ENCODE measurements around the gene CYREN.

The CYREN gene

GRCh38 chr7:135151132-135151531 is 19.4 kb downstream of the CYREN start:
- Histone ChIP-seq H3K36me3 (replicated peaks; ENCODE audit: low read depth, low read length) (peaks cover 2% of the 10 kb centered on the region), H3K9ac (ENCODE audit: low read length) (no peak overlapping the region), H3K4me2 (ENCODE audit: low read length) (no peak overlapping the region), H2AFZ (ENCODE audit: low read depth, low read length) (no peak overlapping the region), H4K20me1 (ENCODE audit: insufficient read depth, low read length) (no peaks in the 10 kb centered on the region), H3K27me3 (ENCODE audit: low read depth, low read length) (no peaks in the 10 kb centered on the region), H3K79me2 (ENCODE audit: low read length) (no peaks in the 10 kb centered on the region), H3K4me3 (ENCODE audit: low read length) (no peak overlapping the region), H3K27ac (ENCODE audit: low read length) (no peak overlapping the region), H3K9me3 (ENCODE audit: insufficient read depth, low read length) (peaks cover 13% of the 10 kb centered on the region; the same call in 1 of the 2 replicates), H3K4me1 (ENCODE audit: low read length) (peaks cover 52% of the 10 kb centered on the region)
- TF ChIP-seq EZH2phosphoT487 (IDR thresholded peaks at IDR 0.05; ENCODE audit: low read depth) (no peak), CTCF (IDR thresholded peaks at IDR 0.05; ENCODE audit: low read depth, low read length) (no peak)

GRCh38 chr7:135150072-135150782 is 20.3 kb downstream of the CYREN start:
- H3K4me2 ChIP-seq (ENCODE audit: low read length) = no peak overlapping the region

GRCh38 chr7:135147899-135148721 is 22.4 kb downstream of the CYREN start, which contains the start of gene TMEM140:
Gene TMEM140, plus strand, starts transcription at chr7:135148072. Its CDS starts 16,370 bp downstream, at chr7:135164442.
- Histone ChIP-seq H4K20me1 (ENCODE audit: insufficient read depth, low read length) (no peaks in the 10 kb centered on the region), H3K4me1 (ENCODE audit: low read length) (peaks cover 52% of the 10 kb centered on the region), H3K36me3 (replicated peaks; ENCODE audit: low read depth, low read length) (no peaks in the 10 kb centered on the region), H3K27ac (ENCODE audit: low read length) (no peak within 1 kb of the TSS), H3K79me2 (ENCODE audit: low read length) (no peaks in the 10 kb centered on the region), H2AFZ (ENCODE audit: low read depth, low read length) (peak within 1 kb of the TSS; percentile 22), H3K27me3 (ENCODE audit: low read depth, low read length) (0 out of 2 replicates have a peak, but pooled peaks cover under 1% of the 10 kb centered on the region), H3K9ac (ENCODE audit: low read length) (peak within 1 kb of the TSS; percentile 12), H3K4me2 (ENCODE audit: low read length) (peak within 1 kb of the TSS; percentile 68), H3K4me3 (ENCODE audit: low read length) (peak within 1 kb of the TSS; percentile 74), H3K9me3 (ENCODE audit: insufficient read depth, low read length) (no peaks in the 10 kb centered on the region)
- TF ChIP-seq EZH2phosphoT487 (IDR thresholded peaks at IDR 0.05; ENCODE audit: low read depth) (no peak), CTCF (IDR thresholded peaks at IDR 0.05; ENCODE audit: low read depth, low read length) (peak; percentile 9; the same call in 1 of the 2 replicates)

More at GRCh38 chr7:135150072-135150782, 20.3 kb downstream of the CYREN start:
- Histone ChIP-seq H3K27me3 (ENCODE audit: low read depth, low read length) (no peaks in the 10 kb centered on the region), H3K4me1 (ENCODE audit: low read length) (peaks cover 52% of the 10 kb centered on the region), H3K27ac (ENCODE audit: low read length) (no peak overlapping the region), H3K4me3 (ENCODE audit: low read length) (no peak overlapping the region), H3K36me3 (replicated peaks; ENCODE audit: low read depth, low read length) (no peaks in the 10 kb centered on the region), H2AFZ (ENCODE audit: low read depth, low read length) (no peak overlapping the region), H3K9ac (ENCODE audit: low read length) (no peak overlapping the region), H4K20me1 (ENCODE audit: insufficient read depth, low read length) (no peaks in the 10 kb centered on the region), H3K79me2 (ENCODE audit: low read length) (no peaks in the 10 kb centered on the region), H3K9me3 (ENCODE audit: insufficient read depth, low read length) (0 out of 2 replicates have a peak, but pooled peaks cover 4% of the 10 kb centered on the region)
- TF ChIP-seq EZH2phosphoT487 (IDR thresholded peaks at IDR 0.05; ENCODE audit: low read depth) = no peak
- no peak for TF ChIP-seq CTCF (IDR thresholded peaks at IDR 0.05; ENCODE audit: low read depth, low read length)
